ENCODE results near the gene IRAK2.
"Not testable (repeated sequence)": the region's sequence is repeated elsewhere in the genome, so short reads cannot be mapped to it uniquely, and the experiment has no call there.

IRAK2 gene

DNA sequence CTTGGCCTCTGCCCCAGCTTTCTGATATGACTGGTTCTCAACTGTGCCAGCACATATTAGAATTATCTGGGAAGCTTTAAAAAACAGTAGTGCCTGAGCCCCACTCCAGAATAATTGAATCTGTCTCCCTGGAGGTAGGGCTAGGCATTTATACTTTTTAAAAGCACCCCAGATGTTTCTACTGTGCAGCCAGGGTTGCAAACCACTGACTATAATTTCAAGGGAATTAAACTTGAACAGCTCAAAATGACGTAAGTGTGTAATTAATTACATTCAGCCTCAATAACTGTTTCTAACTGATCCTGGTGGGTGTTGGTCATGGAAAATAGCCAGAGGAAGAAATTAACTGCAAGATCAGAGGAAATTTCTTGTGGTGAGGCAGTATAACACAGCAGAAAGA is 4.4 kb upstream of the IRAK2 start:
- DNase-seq = no peak

DNA sequence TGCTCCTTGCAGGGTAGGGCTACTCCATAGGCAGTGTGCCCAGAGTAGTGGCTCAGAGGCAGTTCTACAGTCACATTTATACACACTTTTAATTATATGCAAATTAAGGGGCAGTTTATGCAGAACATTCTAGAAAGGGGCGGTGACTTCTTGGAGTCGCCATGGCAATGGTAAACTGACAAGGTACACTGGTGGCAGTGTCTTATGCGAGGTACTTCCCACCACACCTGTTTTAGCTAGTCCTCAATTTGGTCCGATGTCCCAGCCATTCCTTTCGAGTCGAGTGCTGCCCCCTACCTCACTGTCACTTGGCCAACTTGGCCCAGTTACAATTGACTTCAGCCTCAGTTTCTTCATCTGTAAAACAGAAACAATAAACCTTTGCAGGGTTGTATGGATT is 3.8 kb upstream of the IRAK2 start:
- DNase-seq = no peak

DNA sequence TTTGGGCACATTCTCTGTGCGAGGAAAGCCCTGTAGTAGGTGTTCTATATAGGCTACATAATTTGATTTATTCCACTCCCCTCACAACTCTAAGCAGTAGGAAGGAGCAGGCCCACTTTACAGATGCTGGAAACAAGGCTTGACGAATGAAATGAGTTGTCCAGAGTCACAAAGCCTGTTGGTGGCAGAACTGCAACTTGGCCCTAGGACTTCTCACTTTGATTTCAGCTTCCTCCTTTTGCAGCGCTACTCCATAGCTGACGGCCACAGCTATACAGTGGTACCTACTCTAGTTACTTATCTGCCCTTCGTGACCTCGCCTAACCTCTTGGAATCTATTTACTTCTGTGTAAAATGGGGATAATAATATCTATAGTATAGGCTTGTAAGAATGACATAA is 2.5 kb upstream of the IRAK2 start:
- no peak for DNase-seq

DNA sequence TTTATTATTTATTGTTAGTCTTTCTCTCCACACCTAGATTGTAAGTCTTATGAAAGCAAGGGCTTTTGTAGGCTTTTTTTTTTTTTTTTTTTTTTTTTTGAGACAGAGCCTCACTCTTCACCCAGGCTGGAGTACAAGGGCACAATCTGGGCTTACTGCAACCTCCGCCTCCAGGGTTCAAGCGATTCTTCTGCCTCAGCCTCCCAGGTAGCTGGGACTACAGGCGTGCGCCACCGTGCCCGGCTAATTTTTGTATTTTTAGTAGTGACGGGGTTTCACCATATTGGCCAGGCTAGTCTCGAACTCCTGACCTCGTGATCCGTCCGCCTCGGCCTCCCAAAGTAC is 546 bp upstream of the IRAK2 start:
- not testable (repeated sequence) for DNase-seq

DNA sequence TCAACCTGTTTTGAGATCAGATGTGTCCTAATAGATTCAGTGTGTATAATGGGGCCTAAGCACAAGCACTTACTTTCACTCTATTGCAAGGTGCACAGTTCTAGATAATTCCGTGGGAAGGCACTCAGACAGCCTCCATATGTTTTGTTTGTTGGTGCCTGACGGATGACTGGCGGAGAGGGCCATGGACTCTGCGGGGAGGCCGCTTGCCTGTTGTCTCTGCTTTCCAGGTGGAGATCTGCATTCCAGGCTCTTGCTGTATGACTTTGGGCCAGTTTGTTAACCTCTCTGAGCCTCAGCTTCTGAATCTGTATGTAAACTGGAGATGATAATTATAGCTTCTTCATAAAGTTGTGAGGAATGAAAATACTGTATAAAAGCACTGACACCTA is 1.5 kb downstream of the IRAK2 start:
- DNase-seq = no peak

DNA sequence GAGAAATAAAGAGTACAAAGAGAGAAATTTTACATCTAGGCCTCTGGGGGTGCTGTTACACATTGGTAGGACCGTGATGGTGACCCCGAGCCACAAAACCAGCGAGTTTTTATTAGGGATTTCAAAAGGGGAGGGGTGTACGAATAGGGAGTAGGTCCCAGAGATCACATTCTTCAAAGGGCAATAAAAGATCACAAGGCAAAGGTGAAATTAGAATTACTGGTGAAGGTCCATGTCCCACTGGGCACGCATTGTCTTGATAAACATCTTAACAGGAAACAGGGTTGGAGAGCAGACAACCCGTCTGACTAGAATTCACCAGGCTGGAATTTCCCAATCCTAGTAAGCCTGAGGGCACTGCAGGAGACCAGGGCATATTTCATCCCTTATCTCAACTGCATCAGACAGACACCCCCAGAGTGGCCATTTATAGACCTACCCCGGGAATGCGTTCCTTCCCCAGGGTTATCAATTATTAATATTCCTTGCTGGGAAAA is 4.3 kb downstream of the IRAK2 start:
- no peak for DNase-seq

DNA sequence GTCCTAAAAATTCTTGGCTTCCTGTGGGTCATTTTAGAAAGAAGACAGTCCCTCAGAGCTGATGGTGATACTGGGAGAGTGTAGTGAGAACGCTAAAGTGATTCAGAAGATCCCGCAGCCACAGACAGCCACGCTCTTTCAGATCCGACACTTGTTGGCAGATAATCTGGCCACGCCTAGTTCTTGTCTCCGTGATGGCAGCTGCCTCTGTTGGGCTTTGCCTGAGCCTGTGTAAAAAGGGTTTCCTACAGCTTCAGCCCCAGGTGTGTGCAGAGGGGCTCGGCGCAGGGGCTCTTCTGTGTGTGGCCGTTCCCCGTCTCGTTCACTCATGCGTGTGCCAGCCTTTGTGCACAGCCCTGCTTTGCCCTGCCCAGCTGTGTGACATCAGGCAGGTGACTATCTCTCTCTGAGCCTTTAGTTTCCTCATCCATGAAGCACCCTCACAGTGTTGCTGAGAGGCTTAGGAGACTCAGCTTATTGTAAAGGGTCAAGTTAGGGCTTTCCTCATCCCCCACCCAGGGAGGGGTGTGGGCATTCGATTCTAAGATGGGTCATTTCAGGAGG is 6.3 kb downstream of the IRAK2 start:
- no peak for DNase-seq

DNA sequence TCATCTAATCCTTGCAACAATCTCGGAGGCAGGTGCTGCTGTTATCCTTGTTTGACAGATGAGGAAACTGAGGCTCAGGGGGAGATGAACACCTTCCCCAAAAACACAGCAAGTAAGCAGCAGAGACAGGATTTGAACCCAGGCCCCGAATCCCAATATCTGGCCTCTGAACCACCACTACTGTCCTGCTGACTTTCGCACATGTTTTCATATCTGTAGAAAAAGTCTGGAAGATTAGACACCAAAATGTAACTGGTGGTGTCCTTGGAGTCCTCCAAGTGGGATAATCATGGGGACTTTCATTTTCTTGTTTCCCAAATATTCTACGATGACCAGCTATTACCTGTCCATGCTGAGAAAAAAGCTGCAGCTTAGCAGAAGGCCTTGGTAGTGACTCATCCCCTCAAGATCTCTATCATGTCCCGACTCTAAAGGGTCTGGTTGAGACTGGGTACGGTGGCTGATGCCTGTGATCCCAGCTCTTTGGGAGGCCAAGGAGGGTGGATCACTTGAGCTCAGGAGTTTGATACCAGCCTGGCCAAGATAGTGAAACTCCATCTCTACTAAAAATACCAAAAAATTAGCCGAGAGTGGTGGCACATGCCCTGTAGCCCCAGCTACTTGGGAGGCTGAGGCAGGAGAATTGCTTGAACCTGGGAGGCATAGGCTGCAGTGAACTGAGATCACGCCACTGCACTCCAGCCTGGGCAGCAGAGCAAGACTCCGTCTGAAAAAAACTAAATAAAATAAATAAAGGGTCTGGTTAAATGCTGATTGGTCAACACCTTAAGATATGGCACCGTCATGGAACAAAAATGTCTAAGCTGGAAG is 8.6 kb downstream of the IRAK2 start:
- no peak for DNase-seq

DNA sequence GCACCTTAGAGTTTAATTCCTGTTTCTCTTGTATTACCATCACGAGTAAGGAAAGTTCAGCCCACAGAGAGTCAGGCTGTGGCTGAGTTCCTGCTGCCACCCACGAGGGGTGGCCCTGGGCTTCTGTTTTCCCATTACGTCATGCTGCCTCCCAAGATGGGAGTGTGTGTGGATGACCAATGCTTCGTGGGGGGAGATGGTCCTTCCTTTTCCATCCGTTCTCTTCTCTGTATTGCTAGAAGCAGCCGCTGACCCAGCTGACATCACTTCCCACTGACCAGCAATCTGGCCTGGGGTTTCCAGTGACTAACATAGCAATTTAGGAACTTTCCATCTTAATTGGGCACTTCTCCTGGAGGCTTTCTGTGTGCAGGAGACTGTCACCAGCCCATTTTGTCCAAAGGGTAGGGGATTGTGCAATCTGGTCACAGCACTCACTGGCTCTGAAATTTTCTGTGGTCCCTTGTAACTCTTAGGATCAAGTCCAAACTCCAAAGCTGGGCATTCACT is 9.3 kb downstream of the IRAK2 start:
- DNase-seq = no peak

DNA sequence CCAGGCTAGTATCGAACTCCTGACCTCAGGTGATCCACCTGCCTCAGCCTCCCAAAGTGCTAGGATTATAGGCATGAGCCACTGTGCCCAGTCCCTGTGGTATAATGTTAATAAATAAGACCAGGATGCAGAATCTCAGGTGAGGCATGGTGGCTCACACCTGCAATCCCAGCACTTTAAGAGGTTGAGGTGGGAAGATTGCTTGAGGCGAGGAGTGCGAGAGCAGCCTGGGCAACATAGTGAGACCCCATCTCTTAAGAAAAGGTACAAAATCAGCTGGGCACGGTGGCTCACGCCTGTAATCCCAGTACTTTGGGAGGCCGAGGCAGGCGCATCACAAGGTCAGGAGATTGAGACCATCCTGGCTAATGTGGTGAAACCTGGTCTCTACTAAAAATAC is 10.6 kb downstream of the IRAK2 start:
- not testable (repeated sequence) for DNase-seq

DNA sequence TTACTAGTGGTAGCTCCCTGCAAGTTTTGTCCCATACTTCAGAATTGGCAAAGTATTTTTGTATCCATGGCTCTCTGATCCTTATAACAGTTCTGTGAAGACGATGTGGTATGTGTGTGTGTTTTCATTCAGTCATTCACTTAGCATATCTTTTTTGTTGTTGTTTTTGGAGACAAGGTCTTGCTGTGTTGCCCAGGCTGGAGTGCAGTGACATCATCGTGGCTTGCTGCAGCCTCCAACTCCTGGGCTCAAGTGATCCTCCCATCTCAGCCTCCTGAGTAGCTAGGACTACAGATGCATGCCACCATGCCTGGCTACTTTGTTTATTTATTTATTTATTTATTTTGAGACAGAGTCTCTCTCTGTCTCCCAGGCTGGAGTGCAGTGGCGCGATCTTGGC is 11.4 kb downstream of the IRAK2 start:
- not testable (repeated sequence) for DNase-seq

DNA sequence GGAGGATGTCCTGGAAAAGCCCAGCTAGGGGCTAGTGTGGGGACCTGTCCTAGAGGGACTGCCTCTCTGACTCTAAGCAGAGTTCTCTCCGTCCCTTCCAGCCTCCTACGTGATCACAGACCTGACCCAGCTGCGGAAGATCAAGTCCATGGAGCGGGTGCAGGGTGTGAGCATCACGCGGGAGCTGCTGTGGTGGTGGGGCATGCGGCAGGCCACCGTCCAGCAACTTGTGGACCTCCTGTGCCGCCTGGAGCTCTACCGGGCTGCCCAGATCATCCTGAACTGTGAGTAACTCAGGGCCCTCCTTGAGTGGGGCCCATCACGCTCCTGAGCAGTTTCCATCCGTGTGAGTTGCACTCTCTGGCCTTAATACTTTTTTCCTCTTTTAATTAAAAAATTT is 13.0 kb downstream of the IRAK2 start:
- DNase-seq = no peak

DNA sequence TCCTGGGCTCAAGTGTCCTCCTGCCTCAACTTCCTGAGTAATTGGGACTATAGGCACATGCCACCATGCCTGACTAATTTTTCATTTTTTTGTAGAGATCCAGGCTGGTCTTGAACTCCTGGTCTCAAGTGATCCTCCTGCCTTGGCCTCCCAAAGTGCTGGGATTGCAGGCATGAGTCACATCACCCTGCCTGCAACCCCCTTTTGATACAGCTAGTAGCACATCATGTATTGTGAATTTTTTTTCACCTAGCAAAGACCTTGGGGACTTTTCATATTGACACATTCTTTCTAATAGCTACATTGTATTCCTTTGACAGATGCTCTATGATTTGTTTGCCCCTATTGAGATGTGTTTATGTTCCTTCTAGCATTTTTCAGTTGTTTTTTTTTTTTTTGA is 14.2 kb downstream of the IRAK2 start:
- no peak for DNase-seq

DNA sequence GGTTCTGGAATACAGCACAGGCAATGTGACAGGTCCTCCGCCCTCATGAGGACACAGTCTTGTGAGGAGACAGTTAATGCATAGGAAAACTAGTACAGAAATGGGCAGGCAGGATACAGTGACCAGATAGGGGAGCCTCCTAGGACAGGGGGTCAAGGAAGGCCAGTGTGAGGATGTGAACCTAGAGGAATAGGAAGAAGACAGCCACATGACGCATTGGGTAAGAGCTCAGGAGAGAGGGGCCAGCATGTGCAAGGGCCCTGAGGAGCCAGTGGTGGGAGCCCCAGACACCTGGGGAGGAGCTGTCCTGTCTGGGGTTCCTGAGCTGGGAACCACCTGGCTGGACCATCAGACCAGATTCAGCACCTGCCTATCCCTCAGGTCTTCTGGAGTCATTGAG is 15.6 kb downstream of the IRAK2 start:
- no peak for DNase-seq

DNA sequence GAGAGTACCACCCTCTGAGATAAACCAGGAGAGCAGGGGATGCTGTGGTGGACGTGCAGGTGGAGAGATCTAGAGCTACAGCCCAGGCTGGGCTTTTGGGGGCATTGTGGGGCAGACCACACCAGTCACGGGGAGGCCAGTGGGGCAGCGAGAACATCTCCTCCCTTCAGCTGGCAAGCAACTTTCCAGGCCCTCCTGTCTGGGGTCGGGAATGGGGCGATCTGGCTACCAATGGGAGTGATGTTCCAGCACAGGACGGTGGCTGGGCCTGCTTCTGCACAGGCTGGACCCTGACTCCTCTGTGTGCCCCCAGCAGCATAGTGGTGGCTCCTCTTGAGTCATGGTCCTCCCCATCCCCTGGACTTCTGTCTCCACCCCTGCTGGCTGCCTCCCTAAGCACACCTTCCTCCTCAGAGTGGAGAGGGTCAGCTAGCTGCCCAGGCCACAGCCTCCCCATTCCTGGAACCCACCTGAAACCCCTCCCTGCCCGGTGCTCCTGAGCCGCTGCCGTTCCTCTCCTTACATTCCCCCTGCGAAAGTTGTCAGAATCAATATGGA is 16.1 kb downstream of the IRAK2 start:
- no peak for DNase-seq

DNA sequence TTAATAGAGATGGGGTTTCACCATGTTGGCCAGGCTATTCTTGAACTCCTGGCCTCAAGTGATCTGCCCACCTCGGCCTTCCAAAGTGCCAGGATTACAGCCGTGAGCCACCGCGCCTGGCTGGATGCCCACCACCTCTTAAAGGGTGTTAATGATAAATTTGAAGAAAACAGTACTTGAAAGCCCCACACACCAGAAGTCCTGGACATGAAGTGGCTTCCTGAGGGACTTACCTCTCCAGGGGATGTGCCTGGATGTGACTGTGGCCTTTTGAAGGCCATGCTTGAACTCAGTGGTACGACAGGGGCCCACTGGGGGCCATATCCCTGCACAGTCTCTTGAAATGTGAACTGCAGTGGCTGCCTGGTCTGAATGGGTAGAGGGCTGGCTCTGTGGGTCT is 18.2 kb downstream of the IRAK2 start:
- DNase-seq = no peak

DNA sequence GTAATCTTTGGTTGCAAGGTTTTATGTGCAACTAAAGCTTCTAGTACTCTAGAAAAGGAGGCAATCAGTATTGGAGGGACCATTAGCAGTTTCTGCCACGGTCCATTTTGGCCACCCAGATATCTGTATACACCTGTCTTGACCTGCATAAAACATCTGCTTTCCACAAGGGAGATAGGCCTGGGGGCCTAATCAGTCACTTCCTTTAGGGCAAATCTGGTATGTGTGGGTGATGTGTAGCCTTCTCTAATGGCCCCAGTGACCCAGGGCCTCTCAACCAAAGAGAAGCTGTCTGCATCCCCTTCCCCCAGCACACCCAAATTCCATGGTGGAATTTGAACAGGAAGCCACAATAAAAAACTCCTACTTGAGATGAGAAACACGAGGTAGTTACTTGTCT is 19.5 kb downstream of the IRAK2 start:
- no peak for DNase-seq

DNA sequence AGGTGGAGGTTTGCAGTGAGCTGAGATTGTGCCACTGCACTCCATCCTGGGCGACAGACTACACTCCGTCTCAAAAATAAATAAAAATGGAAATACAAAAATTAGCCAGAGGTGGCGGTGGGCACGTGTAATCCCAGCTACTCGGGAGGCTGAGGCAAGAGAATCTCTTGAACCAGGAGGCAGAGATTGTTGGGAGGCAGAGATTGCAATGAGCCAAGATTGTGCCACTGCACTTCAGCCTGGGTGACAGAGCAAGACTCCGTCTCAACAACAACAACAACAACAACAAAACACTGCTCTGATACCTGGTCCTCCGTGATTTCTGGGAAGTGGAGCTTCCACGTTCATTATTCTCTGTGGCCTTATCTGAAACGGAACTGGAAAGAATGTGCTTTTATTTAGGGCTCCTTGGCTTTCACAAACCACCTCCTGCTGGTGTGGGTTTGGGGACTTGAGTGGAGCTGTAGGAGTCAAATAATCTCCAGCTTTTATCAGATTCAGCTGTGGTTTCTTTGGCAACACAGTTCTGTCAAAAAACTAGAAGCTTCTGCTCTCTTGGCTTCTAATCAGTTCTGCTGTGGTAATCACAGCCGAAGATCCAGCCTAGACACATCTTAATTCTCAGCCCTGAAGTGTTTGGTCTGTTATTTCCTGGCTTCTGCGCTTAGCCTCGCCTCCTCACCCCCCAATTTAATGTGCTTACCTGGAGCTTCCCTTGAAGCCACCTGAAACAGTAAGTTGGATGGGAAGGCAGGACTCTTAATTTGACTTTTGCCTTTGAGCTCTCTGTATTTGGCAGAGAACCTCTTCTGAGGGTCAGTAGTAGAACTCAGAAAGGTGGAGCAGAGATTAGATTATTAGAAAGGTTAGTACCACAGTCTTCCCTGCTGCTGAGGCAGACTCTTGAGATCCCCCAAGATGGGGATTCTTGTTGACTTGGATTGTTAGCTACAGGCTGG is 21.4 kb downstream of the IRAK2 start:
- no peak for DNase-seq

DNA sequence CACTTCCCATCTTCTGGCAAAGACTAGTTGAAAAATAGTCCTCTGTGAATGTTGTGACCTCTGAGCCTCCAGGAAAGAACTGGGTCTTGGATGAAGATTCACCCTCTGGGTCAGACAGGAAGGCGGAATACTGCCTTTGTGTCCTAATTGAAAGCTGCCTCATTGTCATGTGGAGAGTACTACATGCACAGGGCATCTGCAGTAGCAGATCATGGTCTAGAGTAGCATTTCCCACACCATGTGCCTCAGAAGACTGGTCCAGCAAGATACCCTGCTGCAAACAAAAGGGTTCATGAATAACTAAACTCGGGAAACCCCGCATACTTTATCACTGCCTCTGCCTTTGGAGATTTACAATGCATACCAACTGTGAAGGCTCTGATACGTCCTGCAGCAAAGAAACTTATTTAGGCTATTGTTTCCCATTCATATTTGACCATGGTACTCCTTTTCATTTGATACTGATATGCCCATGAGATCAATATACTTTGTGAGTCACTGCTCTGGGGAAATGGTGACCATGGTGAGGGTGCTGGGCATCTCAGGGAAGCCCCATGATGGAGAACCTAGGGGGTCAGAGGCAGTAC is 22.7 kb downstream of the IRAK2 start:
- no peak for DNase-seq

DNA sequence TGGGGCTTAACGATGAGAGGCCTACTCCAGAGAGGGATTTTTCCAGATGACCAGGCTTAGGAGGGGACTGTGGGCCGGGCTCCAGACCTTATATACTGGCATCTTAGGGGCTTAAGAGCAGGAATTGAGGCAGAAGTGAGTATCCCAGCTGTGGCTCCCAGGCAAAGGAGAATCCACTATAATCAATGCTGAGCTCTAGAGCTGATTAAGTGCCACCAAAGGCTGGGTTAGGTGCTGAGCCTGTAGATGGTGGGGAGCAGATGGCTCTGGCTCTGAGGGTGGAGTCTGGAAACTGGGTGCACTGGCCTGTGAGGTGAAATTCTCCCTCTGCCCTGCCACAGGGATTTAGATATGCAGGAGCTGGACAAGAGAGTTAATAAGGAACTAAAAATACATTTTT is 23.2 kb downstream of the IRAK2 start:
- no peak for DNase-seq

DNA sequence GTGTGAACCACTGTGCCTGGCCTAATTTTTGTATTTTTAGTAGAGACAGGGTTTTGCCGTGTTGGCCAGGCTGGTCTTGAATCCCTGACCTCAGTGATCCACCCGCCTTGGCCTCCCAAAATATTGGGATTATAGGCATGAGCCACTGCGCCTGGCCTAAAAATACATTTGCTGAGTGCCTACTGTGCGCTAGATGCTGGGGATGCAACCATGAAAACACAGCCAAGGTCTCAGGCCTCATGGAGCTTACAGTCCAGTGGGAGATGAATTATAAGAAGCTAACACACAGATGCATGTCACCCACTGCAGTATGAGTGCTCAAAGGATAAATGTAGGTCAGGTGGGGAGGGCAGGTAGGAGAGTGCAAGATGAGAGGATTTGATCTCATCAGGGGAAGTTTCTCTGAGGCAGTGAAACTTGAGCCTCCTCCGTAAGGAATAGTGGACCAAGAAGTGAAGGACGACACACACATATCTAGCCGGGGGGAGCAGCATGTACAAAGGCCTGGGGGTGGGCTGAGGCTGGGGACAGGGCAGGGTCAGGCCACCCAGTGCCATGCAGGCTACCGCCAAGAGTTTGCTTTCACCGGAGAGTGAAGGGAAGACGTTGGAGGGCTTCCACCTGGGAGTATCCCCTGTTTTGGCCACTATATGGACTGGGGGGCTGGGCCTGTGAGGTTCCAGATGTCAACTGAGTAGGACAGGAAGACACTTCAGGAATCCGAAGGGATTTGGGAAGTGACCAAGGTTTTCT is 24.3 kb downstream of the IRAK2 start:
- no peak for DNase-seq
